K562 (cell line): Measurements from ENCODE around the gene NINJ2. TPM values are rescaled to one million over a fixed set of nuclear protein-coding genes. Genes with fewer than 3 reads are reported as not detected.

Source experiments
- ATAC-seq: fragments of 200-7000 bp; cut with Tn5 transposase; 3 replicates; pipeline ENCODE4 v1.9.1; 2020; ENCODE audit warnings: moderate library complexity
- BruUV-seq: library from RNA; stranded (reverse); fragments of 400-500 nt; replicated peaks from 2 replicates; lab custom pipeline; 2021; lab: Mats Ljungman, UMichigan
- CTCF ChIA-PET: fragments of 300-600 bp; formaldehyde crosslinking; extraction: SDS; loops from one replicate; lab custom pipeline; 2021; ENCODE audit warnings: low intra/inter-chr PET ratio; lab: Yijun Ruan, JAX
- POLR2A ChIA-PET: fragments of 300-600, 350-650 bp; sonication (Branson Sonifier 250); formaldehyde crosslinking; extraction: SDS; loops from one replicate; lab custom pipeline; 2021; ENCODE audit warnings: antibody characterized with exemption, inconsistent platforms; lab: Yijun Ruan, JAX
- DNase-seq, 4 experiments: peaks; one replicate each; pipeline versions ENCODE4 v3.0.0 to v3.0.0-alpha.2; 2011 to 2018; ENCODE audit warnings: low spot score in 3 of 4, mixed read lengths in 3 of 4; ENCODE audit errors: extremely low read depth in 1 of 4
- FAIRE-seq: peaks from 2 replicates; lab custom pipeline; 2011; peaks lifted over from hg19 to GRCh38; lab: Jason Lieb, UNC
- H2AFZ ChIP-seq: 2 replicates; pipeline ENCODE4 v1.6.0; 2011; ENCODE audit warnings: low read depth, low read length, control low read depth, inconsistent platforms
- H3K27ac ChIP-seq: fragments of 200-600 bp; 3 replicates; pipeline ENCODE4 v1.8.0; 2011; ENCODE audit warnings: low read depth, mild to moderate bottlenecking, control low read depth, inconsistent platforms, low read length, moderate library complexity, mixed read lengths; ENCODE audit errors: extremely low read depth
- H3K27me3 ChIP-seq, 2 experiments: fragments of 300-600 bp in 1 of 2; 2 replicates in 1 of 2; 3 replicates in 1 of 2; pipeline versions ENCODE4 v1.6.0 to v1.8.0; 2011; ENCODE audit warnings: inconsistent platforms in 2 of 2, low read length in 2 of 2, mild to moderate bottlenecking in 1 of 2, mixed read lengths in 1 of 2, moderate library complexity in 1 of 2; ENCODE audit not compliant: control insufficient read depth in 2 of 2, insufficient read depth in 2 of 2
- H3K36me3 ChIP-seq: fragments of 300-600 bp; 3 replicates; pipeline ENCODE4 v1.8.0; 2011; ENCODE audit warnings: mild to moderate bottlenecking, low read length, inconsistent platforms; ENCODE audit not compliant: control insufficient read depth, insufficient read depth
- H3K4me1 ChIP-seq, 2 experiments: fragments of 200-600 bp in 1 of 2; replicated peaks in 1 of 2; 2 replicates in 1 of 2; 3 replicates in 1 of 2; pipeline versions ENCODE4 v1.5.1 to v1.8.0; 2011; ENCODE audit warnings: inconsistent platforms in 2 of 2, low read length in 2 of 2, mild to moderate bottlenecking in 1 of 2, mixed read lengths in 1 of 2, moderate library complexity in 1 of 2; ENCODE audit not compliant: control insufficient read depth in 2 of 2, insufficient read depth in 2 of 2
- H3K4me2 ChIP-seq: 2 replicates; pipeline ENCODE4 v1.6.1; 2011; ENCODE audit warnings: low read length, control low read depth, inconsistent platforms, mixed read lengths; ENCODE audit not compliant: insufficient read depth
- H3K4me3 ChIP-seq: fragments of 200-600 bp; sonication (generic), shearing (Covaris generic); 2 replicates; pipeline ENCODE4 v1.5.1; 2016; ENCODE audit warnings: control low read depth, inconsistent platforms
- H3K79me2 ChIP-seq: fragments of 200-600 bp; 3 replicates; pipeline ENCODE4 v1.8.0; 2011; ENCODE audit warnings: low read length, inconsistent platforms; ENCODE audit not compliant: control insufficient read depth, insufficient read depth
- H3K9ac ChIP-seq, 2 experiments: 2 replicates each; pipeline versions ENCODE4 v1.6.0 to v1.6.1; 2011; ENCODE audit warnings: low read depth in 2 of 2, low read length in 2 of 2, control low read depth in 1 of 2, inconsistent platforms in 1 of 2, mild to moderate bottlenecking in 1 of 2, mixed read lengths in 1 of 2; ENCODE audit not compliant: insufficient read depth in 1 of 2
- H3K9me1 ChIP-seq: one replicate; pipeline ENCODE4 v1.6.0; 2011; ENCODE audit warnings: inconsistent platforms, mild to moderate bottlenecking, low read length, moderate library complexity; ENCODE audit not compliant: control insufficient read depth, insufficient read depth
- H3K9me3 ChIP-seq: replicated peaks from 2 replicates; pipeline ENCODE4 v1.5.1; 2011; ENCODE audit warnings: low read depth, low read length, inconsistent platforms; ENCODE audit not compliant: control insufficient read depth, insufficient read depth
- H4K20me1 ChIP-seq: replicated peaks from 2 replicates; pipeline ENCODE4 v1.6.1; 2011; ENCODE audit warnings: low read length, inconsistent platforms, mixed read lengths; ENCODE audit not compliant: control insufficient read depth, insufficient read depth
- BCL6 ChIP-seq: fragments of 250-450 bp; sonication (Bioruptor Pico); IDR thresholded peaks from 2 replicates; pipeline ENCODE4 v1.4.0; 2020
- BCOR ChIP-seq: fragments of 450-650 bp; IDR thresholded peaks from 2 replicates; pipeline ENCODE4 v1.6.1; 2016
- BRF1 ChIP-seq: IDR thresholded peaks from 3 replicates; pipeline ENCODE4 v1.6.1; 2011; ENCODE audit warnings: borderline replicate concordance, mild to moderate bottlenecking; ENCODE audit not compliant: insufficient read length; ENCODE audit errors: extremely low read depth
- GABPA ChIP-seq: fragments of 200-800 bp; sonication (Bioruptor generic); conservative IDR thresholded peaks from 2 replicates; pipeline ENCODE4 v1.6.1; 2016; ENCODE audit warnings: low read depth, missing genetic modification characterization, missing compliant biosample characterization
- GTF2F1 ChIP-seq: IDR thresholded peaks from 2 replicates; pipeline ENCODE4 v1.6.1; 2011; ENCODE audit warnings: low read depth, low read length, improper control_type of control experiment
- KLF10 ChIP-seq: fragments of 250-450 bp; sonication (Bioruptor Pico); IDR thresholded peaks from 2 replicates; pipeline ENCODE4 v1.6.1; 2021; ENCODE audit warnings: matching md5 sums
- L3MBTL2 ChIP-seq: fragments of 450-650 bp; IDR thresholded peaks from 2 replicates; pipeline ENCODE4 v1.6.1; 2016; ENCODE audit warnings: mild to moderate bottlenecking, moderate library complexity
- MECOM ChIP-seq: fragments of 250-450 bp; sonication (Bioruptor Pico); IDR thresholded peaks from 2 replicates; pipeline ENCODE4 v1.8.0; 2022; ENCODE audit warnings: inconsistent platforms
- MTA3 ChIP-seq: fragments of 450-650 bp; formaldehyde crosslinking; IDR thresholded peaks from 2 replicates; pipeline ENCODE4 v1.6.1; 2017; ENCODE audit warnings: mild to moderate bottlenecking, borderline replicate concordance
- NFIX ChIP-seq: fragments of 250-450 bp; sonication (Bioruptor Pico); IDR thresholded peaks from 2 replicates; pipeline ENCODE4 v1.4.0; 2020; ENCODE audit warnings: low read depth, mild to moderate bottlenecking, moderate library complexity
- NFYB ChIP-seq: IDR thresholded peaks from 2 replicates; pipeline ENCODE4 v1.6.1; 2011; ENCODE audit warnings: mild to moderate bottlenecking, moderate library complexity; ENCODE audit not compliant: insufficient read length; ENCODE audit errors: extremely low read depth
- NRF1 ChIP-seq, 2 experiments: fragments of 450-650 bp; IDR thresholded peaks in 1 of 2; conservative IDR thresholded peaks in 1 of 2; 2 replicates each; pipeline ENCODE4 v1.6.1; 2014; ENCODE audit warnings: mild to moderate bottlenecking in 2 of 2
- PPARD ChIP-seq: fragments of 250-450 bp; sonication (Bioruptor Pico); IDR thresholded peaks from 2 replicates; pipeline ENCODE4 v1.8.0; 2022; ENCODE audit warnings: inconsistent platforms, mild to moderate bottlenecking, moderate library complexity
- SMAD1 ChIP-seq: fragments of 150-350 bp; IDR thresholded peaks from 2 replicates; pipeline ENCODE4 v1.6.1; 2014; ENCODE audit warnings: low read length, low read depth; ENCODE audit not compliant: partially characterized antibody
- SMAD4 ChIP-seq: fragments of 250-450 bp; sonication (Bioruptor Pico); conservative IDR thresholded peaks from 2 replicates; pipeline ENCODE4 v1.8.0; 2021; ENCODE audit warnings: inconsistent platforms, mild to moderate bottlenecking, moderate library complexity
- ZNF764 ChIP-seq: fragments of 250-450 bp; sonication (Bioruptor Pico); IDR thresholded peaks from 2 replicates; pipeline ENCODE4 v1.4.0; 2020; ENCODE audit warnings: low read depth, mild to moderate bottlenecking, moderate library complexity
- ZNF830 ChIP-seq: fragments of 250-450 bp; sonication (Bioruptor Pico); IDR thresholded peaks from 2 replicates; pipeline ENCODE4 v1.5.0; 2021; ENCODE audit warnings: mild to moderate bottlenecking
- WGBS: fragments of 100-300 bp; shearing (Covaris generic); methylation state at CpG from one replicate; pipeline ENCODE4 v1.1.6; 2016; ENCODE audit warnings: low coverage, mixed read lengths; ENCODE audit not compliant: insufficient coverage; ENCODE audit errors: missing lambda C conversion rate; 5-methylcytosine and 5-hydroxymethylcytosine counted together
- in situ Hi-C: fragments of 300-500 bp; cut with MboI; formaldehyde crosslinking; loops from 4 replicates; pipeline ENCODE4 v1.15.0; 2018; ENCODE audit warnings: inconsistent platforms, mixed read lengths
- intact Hi-C: fragments of 100-400 bp; cut with micrococcal nuclease; formaldehyde crosslinking; loops from 2 replicates; pipeline ENCODE4 v1.14.2; 2022
- polyA plus RNA-seq, 8 experiments: library from polyadenylated mRNA; depleted of rRNA in 4 of 8; stranded (reverse) in 5 of 8; unstranded in 3 of 8; fragments of >200 nt; fragmentation: Nextera tagmentation in 2 of 8; fragmentation: Illumina TruSeq in 1 of 8; extraction: Ambion mirVana in 2 of 8; extraction: Trizol in 1 of 8; gene quantifications; 2 replicates each; pipeline versions ENCODE4 v1.2.1 to v1.2.3, GENCODE V29; 2011 to 2014; ENCODE audit warnings: inconsistent platforms in 1 of 8, missing spikeins in 1 of 8
- total RNA-seq, 7 experiments: library from RNA; depleted of rRNA in 6 of 7; stranded (reverse); fragments of >200 nt in 6 of 7; fragmentation: Illumina TruSeq in 2 of 7; extraction: Trizol in 2 of 7; gene quantifications; 2 replicates each; pipeline versions ENCODE4 v1.2.1 to v1.2.3, GENCODE V29; 2011 to 2021; ENCODE audit warnings: low replicate concordance in 1 of 7
- TF ChIP-seq, protein P1 (sequence below): fragments of 450-650 bp; formaldehyde crosslinking; IDR thresholded peaks from 2 replicates; pipeline ENCODE4 v1.4.0; 2020; ENCODE audit warnings: mild to moderate bottlenecking, mixed read lengths
- TF ChIP-seq, protein P2 (sequence below): IDR thresholded peaks from 2 replicates; pipeline ENCODE4 v1.6.1; 2012; ENCODE audit warnings: low read depth, low read length, improper control_type of control experiment, borderline replicate concordance

NINJ2 gene
- total and polyA plus RNA-seq, 9 of the 15 experiments (the other 6 are each of a cell fraction or from before 2014, with no cell fraction given): 2.6 to 16.0 (median 4.5) TPM

DNA sequence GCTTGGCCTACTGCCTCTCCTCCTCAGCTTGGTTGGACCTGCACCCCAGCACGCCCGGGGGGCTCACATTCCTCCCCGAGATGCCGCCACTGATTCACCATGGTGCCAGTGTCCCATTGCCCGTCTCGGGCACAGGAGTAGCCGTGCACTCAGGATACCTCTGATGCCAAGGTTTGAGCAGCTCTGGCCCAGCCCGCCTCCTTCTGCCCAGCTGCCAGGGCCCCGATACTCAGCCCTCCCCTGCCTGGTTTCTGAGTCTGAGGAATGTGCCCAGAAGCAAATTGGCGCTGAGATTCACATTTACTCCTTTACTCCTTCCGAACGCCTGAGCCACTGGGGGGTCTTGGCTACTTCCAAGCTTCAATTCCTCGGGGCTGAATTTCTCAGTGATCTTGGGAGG lies 63.5 kb downstream of the NINJ2 start (continued):
- TF ChIP-seq BCL6 (CRISPR knock-in tag) (no peak), ZNF764 (CRISPR knock-in tag) (no peak), SMAD4 (CRISPR knock-in tag) (no peak)

DNA sequence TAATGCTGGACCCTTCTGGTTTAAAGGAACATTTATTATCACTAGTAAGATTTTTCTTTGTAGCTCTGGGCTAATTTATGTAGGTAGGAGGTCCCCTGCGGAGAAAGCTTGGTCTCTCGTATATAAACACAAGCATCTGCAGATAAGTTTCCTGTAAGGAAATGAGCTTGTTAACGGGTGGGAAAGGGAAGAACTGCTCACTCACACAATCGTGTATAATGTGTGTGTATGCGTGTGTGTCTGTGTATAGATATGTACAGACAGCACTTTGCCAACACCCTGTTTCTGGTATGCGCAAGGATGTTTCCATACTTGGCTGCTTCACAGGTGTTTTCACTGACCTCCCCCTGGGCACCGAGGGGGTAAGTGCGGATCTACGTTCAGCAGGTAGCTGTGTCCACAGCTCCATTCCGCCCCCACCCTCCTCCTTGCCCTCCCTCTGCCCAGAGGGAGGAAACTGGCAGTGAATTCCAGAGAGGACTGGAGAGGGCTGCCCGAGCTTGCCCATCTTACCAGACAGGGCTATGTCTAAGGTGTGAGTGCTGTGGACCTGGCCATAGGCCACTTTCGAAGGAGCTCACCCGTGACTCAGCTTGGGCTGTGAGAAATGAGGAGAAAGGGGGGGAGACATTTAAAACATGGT lies 65.2 kb downstream of the NINJ2 start:
- no TSS peak for BruUV-seq
- Histone ChIP-seq H3K4me1 (peaks cover 7 to 9% of the 10 kb centered on the region in 2 experiments; a peak in 4 of 5 replicates), H3K4me2 (no peak overlapping the region), H3K9me3 (no peaks in the 10 kb centered on the region), H3K27me3 (no peaks in the 10 kb centered on the region), H2AFZ (no peak overlapping the region), H3K27ac (no peak overlapping the region), H3K4me3 (no peak overlapping the region), H3K79me2 (no peaks in the 10 kb centered on the region), H3K9me1 (no peaks in the 10 kb centered on the region), H4K20me1 (no peaks in the 10 kb centered on the region), H3K36me3 (no peaks in the 10 kb centered on the region), H3K9ac (no peak overlapping the region)
- WGBS: 66% methylated on average over 10 of the region's 13 CpGs
- no peak for DNase-seq
- intact Hi-C loops: no loop called here
- CTCF ChIA-PET: no interaction called here
- in situ Hi-C loops: no loop called here
- POLR2A ChIA-PET: interaction anchor here (0.7 to 1.5 kb wide), 4 partner anchors 12 to 128 kb away, joined by 3 to 4 read pairs (median 3); no protein-coding TSS in a partner anchor
- no peak for ATAC-seq
- no peak for FAIRE-seq
- TF ChIP-seq MECOM (no peak), KLF10 (CRISPR knock-in tag) (no peak), NFYB (no peak), GTF2F1 (no peak), SMAD1 (no peak), ZNF830 (CRISPR knock-in tag) (no peak), BRF1 (no peak), GABPA (tag) (no peak), L3MBTL2 (no peak), PPARD (no peak), NRF1 (conservative IDR thresholded peaks at IDR 0.05 in 1 of 2, IDR thresholded peaks at IDR 0.05 in 1 of 2) (no peak), NFIX (no peak), BCOR (no peak), MTA3 (no peak)
- TF ChIP-seq, protein P1, sequence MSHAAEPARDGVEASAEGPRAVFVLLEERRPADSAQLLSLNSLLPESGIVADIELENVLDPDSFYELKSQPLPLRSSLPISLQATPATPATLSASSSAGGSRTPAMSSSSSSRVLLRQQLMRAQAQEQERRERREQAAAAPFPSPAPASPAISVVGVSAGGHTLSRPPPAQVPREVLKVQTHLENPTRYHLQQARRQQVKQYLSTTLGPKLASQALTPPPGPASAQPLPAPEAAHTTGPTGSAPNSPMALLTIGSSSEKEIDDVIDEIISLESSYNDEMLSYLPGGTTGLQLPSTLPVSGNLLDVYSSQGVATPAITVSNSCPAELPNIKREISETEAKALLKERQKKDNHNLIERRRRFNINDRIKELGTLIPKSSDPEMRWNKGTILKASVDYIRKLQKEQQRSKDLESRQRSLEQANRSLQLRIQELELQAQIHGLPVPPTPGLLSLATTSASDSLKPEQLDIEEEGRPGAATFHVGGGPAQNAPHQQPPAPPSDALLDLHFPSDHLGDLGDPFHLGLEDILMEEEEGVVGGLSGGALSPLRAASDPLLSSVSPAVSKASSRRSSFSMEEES (CRISPR knock-in tag): no peak
- TF ChIP-seq, protein P2, sequence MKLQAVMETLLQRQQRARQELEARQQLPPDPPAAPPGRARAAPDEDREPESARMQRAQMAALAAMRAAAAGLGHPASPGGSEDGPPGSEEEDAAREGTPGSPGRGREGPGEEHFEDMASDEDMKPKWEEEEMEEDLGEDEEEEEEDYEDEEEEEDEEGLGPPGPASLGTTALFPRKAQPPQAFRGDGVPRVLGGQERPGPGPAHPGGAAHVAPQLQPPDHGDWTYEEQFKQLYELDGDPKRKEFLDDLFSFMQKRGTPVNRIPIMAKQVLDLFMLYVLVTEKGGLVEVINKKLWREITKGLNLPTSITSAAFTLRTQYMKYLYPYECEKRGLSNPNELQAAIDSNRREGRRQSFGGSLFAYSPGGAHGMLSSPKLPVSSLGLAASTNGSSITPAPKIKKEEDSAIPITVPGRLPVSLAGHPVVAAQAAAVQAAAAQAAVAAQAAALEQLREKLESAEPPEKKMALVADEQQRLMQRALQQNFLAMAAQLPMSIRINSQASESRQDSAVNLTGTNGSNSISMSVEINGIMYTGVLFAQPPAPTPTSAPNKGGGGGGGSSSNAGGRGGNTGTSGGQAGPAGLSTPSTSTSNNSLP: no peak
